Neural crest cell (in vitro differentiated cells): ENCODE data around the gene ACTR8. TPM values are rescaled to one million over a fixed set of nuclear protein-coding genes. Genes with fewer than 3 reads are reported as not detected.

Experiments
- DNase-seq: peaks from one replicate; pipeline ENCODE4 v3.0.0; 2021; ENCODE audit warnings: low read depth, mixed read lengths, low spot score
- H3K27ac Mint-ChIP-seq: one replicate; pipeline ENCODE4 v1.8.0; 2021; ENCODE audit warnings: mild to moderate bottlenecking, mixed read lengths; ENCODE audit not compliant: unreplicated experiment
- H3K27me3 Mint-ChIP-seq: 2 replicates; pipeline ENCODE4 v1.8.0; 2021; ENCODE audit warnings: low read depth, mild to moderate bottlenecking, mixed read lengths
- H3K36me3 Mint-ChIP-seq: 2 replicates; pipeline ENCODE4 v1.8.0; 2021; ENCODE audit warnings: low read depth, mild to moderate bottlenecking, mixed read lengths
- H3K4me1 Mint-ChIP-seq: 2 replicates; pipeline ENCODE4 v1.8.0; 2021; ENCODE audit warnings: mixed read lengths
- H3K4me3 Mint-ChIP-seq: one replicate; pipeline ENCODE4 v1.8.0; 2021; ENCODE audit warnings: mild to moderate bottlenecking, mixed read lengths
- H3K9me3 Mint-ChIP-seq: 2 replicates; pipeline ENCODE4 v1.8.0; 2021; ENCODE audit warnings: mixed read lengths
- total RNA-seq: library from RNA; stranded (reverse); gene quantifications from 2 replicates; pipeline ENCODE4 v1.2.1, GENCODE V29; 2021
- TF ChIP-seq, protein P1 (sequence below): fragments of 200-600 bp; sonication (generic); conservative IDR thresholded peaks from 2 replicates; pipeline ENCODE4 v1.5.0; 2021; ENCODE audit warnings: antibody characterized with exemption, mild to moderate bottlenecking

Gene ACTR8
- total RNA-seq, 1 donor from 2014 or later: 49.9 TPM

DNA sequence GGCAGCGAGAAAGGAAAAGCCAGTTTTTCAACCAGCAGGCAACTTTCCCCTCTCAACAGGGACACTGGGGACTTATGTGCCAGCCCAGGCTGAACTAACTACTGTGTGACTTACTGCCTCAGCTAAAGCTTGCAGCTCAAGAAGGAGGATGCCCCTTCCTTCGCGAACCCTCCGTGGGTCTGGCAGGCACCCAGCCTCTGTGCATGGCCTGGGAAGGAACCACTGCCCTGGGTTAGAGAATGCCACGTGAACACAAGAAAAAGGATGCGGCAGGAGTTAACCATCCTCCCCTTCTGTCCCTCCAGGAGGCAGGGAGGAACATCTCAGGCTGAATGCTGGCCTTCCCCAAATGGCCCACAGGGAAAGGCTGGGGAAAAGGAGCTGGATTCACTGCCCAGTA, 64.7 kb downstream of the ACTR8 start:
- peaks cover 3% of the 10 kb centered on the region for H3K4me1 Mint-ChIP-seq
- no peak overlapping the region for H3K27ac Mint-ChIP-seq
- no peaks in the 10 kb centered on the region for H3K9me3 Mint-ChIP-seq
- TF ChIP-seq, protein P1, sequence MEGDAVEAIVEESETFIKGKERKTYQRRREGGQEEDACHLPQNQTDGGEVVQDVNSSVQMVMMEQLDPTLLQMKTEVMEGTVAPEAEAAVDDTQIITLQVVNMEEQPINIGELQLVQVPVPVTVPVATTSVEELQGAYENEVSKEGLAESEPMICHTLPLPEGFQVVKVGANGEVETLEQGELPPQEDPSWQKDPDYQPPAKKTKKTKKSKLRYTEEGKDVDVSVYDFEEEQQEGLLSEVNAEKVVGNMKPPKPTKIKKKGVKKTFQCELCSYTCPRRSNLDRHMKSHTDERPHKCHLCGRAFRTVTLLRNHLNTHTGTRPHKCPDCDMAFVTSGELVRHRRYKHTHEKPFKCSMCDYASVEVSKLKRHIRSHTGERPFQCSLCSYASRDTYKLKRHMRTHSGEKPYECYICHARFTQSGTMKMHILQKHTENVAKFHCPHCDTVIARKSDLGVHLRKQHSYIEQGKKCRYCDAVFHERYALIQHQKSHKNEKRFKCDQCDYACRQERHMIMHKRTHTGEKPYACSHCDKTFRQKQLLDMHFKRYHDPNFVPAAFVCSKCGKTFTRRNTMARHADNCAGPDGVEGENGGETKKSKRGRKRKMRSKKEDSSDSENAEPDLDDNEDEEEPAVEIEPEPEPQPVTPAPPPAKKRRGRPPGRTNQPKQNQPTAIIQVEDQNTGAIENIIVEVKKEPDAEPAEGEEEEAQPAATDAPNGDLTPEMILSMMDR: no peak
- no peak for DNase-seq
- no peak overlapping the region for H3K4me3 Mint-ChIP-seq
- H3K36me3 Mint-ChIP-seq: no peaks in the 10 kb centered on the region
- no peaks in the 10 kb centered on the region for H3K27me3 Mint-ChIP-seq

Other genes with a start within 250 kb of the ACTR8 start
- 3.0 and 4.3 TPM in 2 replicates for gene CHDH, start 35.7 kb downstream of the ACTR8 start, total RNA-seq
- gene IL17RB, start 35.6 kb downstream of the ACTR8 start, total RNA-seq: 2.4 and 3.1 TPM in 2 replicates
- gene SELENOK, start 9.7 kb upstream of the ACTR8 start, total RNA-seq: 39.2 and 42.5 TPM in 2 replicates
- gene CACNA2D3, start 240.4 kb upstream of the ACTR8 start, total RNA-seq: 0.34 and 0.82 TPM in 2 replicates